HepG2 (cell line): ENCODE measurements around the gene PRRT2. TPM values are rescaled to one million over a fixed set of nuclear protein-coding genes. Genes with fewer than 3 reads are reported as not detected.
A peak's percentile ranks its signal among the peaks of the same experiment; 100 is the strongest.

Experiments used
- ATAC-seq: fragments of 200-7000 bp; cut with Tn5 transposase; 3 replicates; pipeline ENCODE4 v1.9.1; 2020; ENCODE audit warnings: mild to moderate bottlenecking, moderate library complexity
- BruUV-seq: library from RNA; stranded (reverse); fragments of 400-500 nt; replicated peaks from 2 replicates; lab custom pipeline; 2021; lab: Mats Ljungman, UMichigan
- CTCF ChIA-PET: fragments of 300-600 bp; formaldehyde crosslinking; extraction: SDS; loops from one replicate; lab custom pipeline; 2021; ENCODE audit warnings: low total read pairs, inconsistent platforms, low intra/inter-chr PET ratio; lab: Yijun Ruan, JAX
- POLR2A ChIA-PET: fragments of 350-600 bp; sonication (Branson Sonifier 250); formaldehyde crosslinking; loops from one replicate; lab custom pipeline; 2020; ENCODE audit warnings: antibody characterized with exemption, inconsistent platforms; lab: Yijun Ruan, JAX
- DNase-seq: peaks from one replicate; pipeline ENCODE4 v3.0.0-alpha.2; 2015; ENCODE audit warnings: low spot score
- FAIRE-seq: peaks from 3 replicates; lab custom pipeline; 2011; peaks lifted over from hg19 to GRCh38; lab: Jason Lieb, UNC
- H2AFZ ChIP-seq: one replicate; pipeline ENCODE4 v1.6.1; 2011; ENCODE audit warnings: low read length, inconsistent platforms
- H3K27ac ChIP-seq: fragments of 300-600 bp; 3 replicates; pipeline ENCODE4 v1.8.0; 2011; ENCODE audit warnings: mixed run types, mild to moderate bottlenecking, mixed read lengths, low read length, inconsistent platforms; ENCODE audit not compliant: insufficient read depth; ENCODE audit errors: extremely low read length
- H3K27me3 ChIP-seq, 2 experiments: fragments of 200-600 bp in 1 of 2; 2 replicates in 1 of 2; 3 replicates in 1 of 2; pipeline versions ENCODE4 v1.6.0 to v1.8.0; 2011; ENCODE audit warnings: low read length in 2 of 2, mild to moderate bottlenecking in 2 of 2, moderate library complexity in 2 of 2, inconsistent platforms in 1 of 2; ENCODE audit not compliant: insufficient read depth in 2 of 2, control insufficient read depth in 1 of 2
- H3K36me3 ChIP-seq, 2 experiments: fragments of 200-600 bp in 1 of 2; replicated peaks in 1 of 2; 2 replicates in 1 of 2; 3 replicates in 1 of 2; pipeline versions ENCODE4 v1.5.1 to v1.8.0; 2011; ENCODE audit warnings: low read length in 2 of 2, inconsistent platforms in 1 of 2; ENCODE audit not compliant: insufficient read depth in 2 of 2, control insufficient read depth in 1 of 2
- H3K4me1 ChIP-seq: 2 replicates; pipeline ENCODE4 v1.5.1; 2012; ENCODE audit warnings: low read length, inconsistent platforms; ENCODE audit not compliant: insufficient read depth
- H3K4me2 ChIP-seq: 2 replicates; pipeline ENCODE4 v1.6.0; 2011; ENCODE audit warnings: low read depth, low read length, inconsistent platforms
- H3K4me3 ChIP-seq, 3 experiments: fragments of 200-600 bp in 1 of 3; sonication (generic), shearing (Covaris generic) in 1 of 3; replicated peaks in 1 of 3; 2 replicates each; pipeline ENCODE4 v1.5.1; 2011 to 2016; ENCODE audit warnings: low read length in 3 of 3, inconsistent platforms in 2 of 3, low read depth in 2 of 3, mild to moderate bottlenecking in 2 of 3, control low read depth in 1 of 3, mixed read lengths in 1 of 3; ENCODE audit not compliant: insufficient read depth in 1 of 3
- H3K79me2 ChIP-seq: one replicate; pipeline ENCODE4 v1.6.1; 2011; ENCODE audit warnings: low read length, inconsistent platforms; ENCODE audit not compliant: insufficient read depth
- H3K9ac ChIP-seq: 2 replicates; pipeline ENCODE4 v1.6.0; 2011; ENCODE audit warnings: mild to moderate bottlenecking, low read depth, low read length, inconsistent platforms; ENCODE audit not compliant: insufficient read depth
- H3K9me3 ChIP-seq: 2 replicates; pipeline ENCODE4 v1.5.1; 2012; ENCODE audit warnings: mild to moderate bottlenecking, low read length
- H4K20me1 ChIP-seq: 2 replicates; pipeline ENCODE4 v1.6.0; 2011; ENCODE audit warnings: inconsistent platforms, mild to moderate bottlenecking, low read length, moderate library complexity; ENCODE audit not compliant: insufficient read depth
- ARHGAP35 ChIP-seq: sonication (generic); formaldehyde crosslinking; IDR thresholded peaks from 2 replicates; pipeline ENCODE4 v1.9.0; 2022; ENCODE audit warnings: mild to moderate bottlenecking, inconsistent platforms, moderate library complexity, missing genetic modification reagents, borderline replicate concordance
- FOXA1 ChIP-seq, 2 experiments: fragments of 450-650 bp in 1 of 2; sonication (generic) in 1 of 2; formaldehyde crosslinking in 1 of 2; IDR thresholded peaks; 2 replicates each; pipeline versions ENCODE4 v1.4.0 to v1.6.1; 2016 to 2020; ENCODE audit warnings: missing genetic modification reagents in 1 of 2
- GABPB1 ChIP-seq: IDR thresholded peaks from 2 replicates; pipeline ENCODE4 v1.6.1; 2016; ENCODE audit warnings: mild to moderate bottlenecking, missing genetic modification reagents, moderate library complexity, missing compliant biosample characterization
- GATAD2A ChIP-seq: IDR thresholded peaks from 2 replicates; pipeline ENCODE4 v1.6.1; 2016
- ISL2 ChIP-seq: sonication (generic); formaldehyde crosslinking; IDR thresholded peaks from 2 replicates; pipeline ENCODE4 v1.5.0; 2020; ENCODE audit warnings: missing genetic modification reagents
- JARID2 ChIP-seq: sonication (generic); formaldehyde crosslinking; IDR thresholded peaks from 2 replicates; pipeline ENCODE4 v1.8.1; 2023; ENCODE audit warnings: missing genetic modification reagents, inconsistent platforms; ENCODE audit not compliant: insufficient replicate concordance
- LCORL ChIP-seq, 2 experiments: fragments of 450-650 bp in 1 of 2; sonication (generic) in 1 of 2; formaldehyde crosslinking in 1 of 2; IDR thresholded peaks; 2 replicates each; pipeline versions ENCODE4 v1.5.0 to v1.6.1; 2017 to 2020; ENCODE audit warnings: antibody characterized with exemption in 1 of 2, missing genetic modification reagents in 1 of 2
- NR2F1 ChIP-seq, 2 experiments: fragments of 450-650 bp in 1 of 2; formaldehyde crosslinking in 1 of 2; IDR thresholded peaks; 2 replicates each; pipeline versions ENCODE4 v1.5.0 to v1.6.1; 2016 to 2020; ENCODE audit warnings: mild to moderate bottlenecking in 1 of 2, missing compliant biosample characterization in 1 of 2, missing genetic modification reagents in 1 of 2, moderate library complexity in 1 of 2
- RNF2 ChIP-seq: fragments of 450-650 bp; conservative IDR thresholded peaks from 2 replicates; pipeline ENCODE4 v1.6.1; 2016; ENCODE audit warnings: low read depth
- SALL1 ChIP-seq: sonication (generic); formaldehyde crosslinking; IDR thresholded peaks from 2 replicates; pipeline ENCODE4 v1.8.0; 2022; ENCODE audit warnings: mild to moderate bottlenecking, missing genetic modification reagents
- SP4 ChIP-seq: sonication (generic); formaldehyde crosslinking; IDR thresholded peaks from 2 replicates; pipeline ENCODE4 v1.8.1; 2023; ENCODE audit warnings: mild to moderate bottlenecking, missing genetic modification reagents
- TMF1 ChIP-seq: sonication (generic); formaldehyde crosslinking; IDR thresholded peaks from 2 replicates; pipeline ENCODE4 v1.8.1; 2022; ENCODE audit warnings: low read depth, missing genetic modification reagents
- TRIM24 ChIP-seq: sonication (generic); formaldehyde crosslinking; IDR thresholded peaks from 2 replicates; pipeline ENCODE4 v1.8.0; 2022; ENCODE audit warnings: mild to moderate bottlenecking, missing genetic modification reagents
- ZNF138 ChIP-seq: sonication (generic); formaldehyde crosslinking; IDR thresholded peaks from 2 replicates; pipeline ENCODE4 v1.5.0; 2020; ENCODE audit warnings: mild to moderate bottlenecking, low read depth, missing genetic modification reagents
- ZNF251 ChIP-seq: sonication (generic); formaldehyde crosslinking; IDR thresholded peaks from 2 replicates; pipeline ENCODE4 v1.9.0; 2021; ENCODE audit warnings: mild to moderate bottlenecking, missing genetic modification reagents
- ZNF317 ChIP-seq: sonication (generic); formaldehyde crosslinking; IDR thresholded peaks from 2 replicates; pipeline ENCODE4 v1.5.0; 2020; ENCODE audit warnings: mild to moderate bottlenecking, missing genetic modification reagents
- ZNF589 ChIP-seq: sonication (generic); formaldehyde crosslinking; conservative IDR thresholded peaks from 2 replicates; pipeline ENCODE4 v1.8.0; 2022; ENCODE audit warnings: mild to moderate bottlenecking, moderate library complexity, missing genetic modification reagents
- ZNF616 ChIP-seq: sonication (generic); formaldehyde crosslinking; IDR thresholded peaks from 2 replicates; pipeline ENCODE4 v1.5.0; 2020; ENCODE audit warnings: low read depth, mild to moderate bottlenecking, missing genetic modification reagents
- ZNF766 ChIP-seq: sonication (generic); formaldehyde crosslinking; IDR thresholded peaks from 2 replicates; pipeline ENCODE4 v1.5.0; 2020; ENCODE audit warnings: missing genetic modification reagents, borderline replicate concordance
- WGBS: methylation state at CpG from one replicate; pipeline ENCODE4 v1.1.6; 2017; ENCODE audit warnings: low lambda C conversion rate; 5-methylcytosine and 5-hydroxymethylcytosine counted together
- in situ Hi-C: cut with HindIII; loops from 2 replicates; pipeline ENCODE4 v1.10.0; 2017; ENCODE audit warnings: low pct_unique_long_range_greater_than_20kb; ENCODE audit not compliant: extremely low pct_ligation_motif_present
- intact Hi-C: fragments of 100-400 bp; cut with micrococcal nuclease; formaldehyde crosslinking; loops from one replicate; pipeline ENCODE4 v1.10.0; 2022; ENCODE audit not compliant: unreplicated experiment
- polyA plus RNA-seq, 8 experiments: library from polyadenylated mRNA; depleted of rRNA in 3 of 8; stranded (reverse) in 7 of 8; unstranded in 1 of 8; fragments of >200 nt; fragmentation: Illumina TruSeq in 4 of 8; extraction: Trizol in 4 of 8; gene quantifications; 2 replicates each; pipeline versions ENCODE4 v1.2.1 to v1.2.3, GENCODE V29; 2011 to 2016; ENCODE audit warnings: low read depth in 4 of 8, missing spikeins in 1 of 8, mixed read lengths in 1 of 8; ENCODE audit not compliant: insufficient read depth in 1 of 8
- total RNA-seq, 5 experiments: library from RNA; depleted of rRNA; stranded (reverse); fragments of >200 nt; fragmentation: Illumina TruSeq; extraction: Trizol; gene quantifications; 2 replicates each; pipeline ENCODE4 v1.2.3, GENCODE V29; 2016; ENCODE audit warnings: low read depth in 1 of 5
- TF ChIP-seq, protein P1 (sequence below): sonication (generic); formaldehyde crosslinking; IDR thresholded peaks from 2 replicates; pipeline ENCODE4 v1.8.1; 2023; ENCODE audit warnings: mild to moderate bottlenecking, inconsistent platforms, moderate library complexity, missing genetic modification reagents, borderline replicate concordance

PRRT2 gene
- total and polyA plus RNA-seq, 2 of the 13 experiments (the other 11 are each of a cell fraction or from before 2014, with no cell fraction given) = 0.51 to 1.1 TPM

DNA sequence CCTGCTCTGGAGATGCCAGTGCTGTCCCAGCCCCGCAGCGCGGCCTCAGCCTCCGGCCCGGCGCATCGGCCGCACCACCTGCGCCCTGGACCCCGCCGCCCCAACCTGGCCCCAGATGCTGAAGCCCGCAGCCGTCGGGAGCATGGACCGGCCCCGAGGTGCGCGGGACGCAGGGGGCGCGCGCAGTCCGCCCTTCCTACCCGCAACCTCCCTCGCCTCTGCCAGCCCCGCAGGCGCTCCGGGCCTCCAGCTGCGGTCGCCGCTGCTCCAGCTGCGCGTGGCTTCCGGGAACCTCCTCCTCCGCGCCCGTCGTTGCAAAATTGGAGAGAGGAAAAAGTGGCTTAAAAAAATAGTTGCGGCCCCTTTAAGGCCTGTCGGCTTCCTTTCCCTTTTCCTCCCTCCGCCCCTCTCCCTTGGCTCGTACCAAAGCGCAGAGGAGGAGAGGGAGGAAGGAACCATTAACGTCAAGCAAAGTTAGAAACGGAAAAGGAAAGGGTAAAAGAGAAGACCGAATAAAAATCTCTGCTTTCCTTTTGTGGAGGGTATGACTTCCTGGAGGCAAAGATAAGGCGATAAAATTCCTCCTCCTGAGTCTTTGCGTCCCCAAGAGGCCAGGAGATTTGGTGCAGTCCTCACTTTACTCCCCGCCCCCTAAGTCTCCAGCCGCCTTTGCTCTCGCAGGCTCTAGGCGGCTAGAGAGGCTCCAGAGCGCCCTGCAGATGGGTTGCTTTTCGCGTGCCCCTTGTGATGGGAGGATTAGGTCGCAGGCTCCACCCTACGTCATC is 51.1 kb downstream of the PRRT2 start, which contains the start of gene CDIPT (continued):
- TF ChIP-seq SP4 (CRISPR knock-in tag) (peak; percentile 22), LCORL (IDR thresholded peaks at IDR 0.05) (no peak), LCORL (CRISPR knock-in tag; IDR thresholded peaks at IDR 0.05) (peak; percentile 56; the same call in 1 of the 2 replicates), GATAD2A (peak; percentile 79), RNF2 (0 out of 2 replicates have a peak, but pooled peaks have one; percentile 13), TRIM24 (no peak), ZNF138 (CRISPR knock-in tag) (0 out of 2 replicates have a peak, but pooled peaks have one; percentile 23), ISL2 (CRISPR knock-in tag) (peak; percentile 62; the same call in 1 of the 2 replicates), ZNF251 (CRISPR knock-in tag) (no peak), TMF1 (CRISPR knock-in tag) (peak; percentile 56; the same call in 1 of the 2 replicates), SALL1 (peak; percentile 38)
- TF ChIP-seq, protein P1, sequence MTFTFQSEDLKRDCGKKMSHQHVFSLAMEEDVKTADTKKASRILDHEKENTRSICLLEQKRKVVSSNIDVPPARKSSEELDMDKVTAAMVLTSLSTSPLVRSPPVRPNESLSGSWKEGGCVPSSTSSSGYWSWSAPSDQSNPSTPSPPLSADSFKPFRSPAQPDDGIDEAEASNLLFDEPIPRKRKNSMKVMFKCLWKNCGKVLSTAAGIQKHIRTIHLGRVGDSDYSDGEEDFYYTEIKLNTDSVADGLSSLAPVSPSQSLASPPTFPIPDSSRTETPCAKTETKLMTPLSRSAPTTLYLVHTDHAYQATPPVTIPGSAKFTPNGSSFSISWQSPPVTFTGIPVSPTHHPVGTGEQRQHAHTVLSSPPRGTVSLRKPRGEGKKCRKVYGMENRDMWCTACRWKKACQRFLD (CRISPR knock-in tag) = no peak
- TF ChIP-seq, all 625 proteins: peak for 305

- peak overlapping the region; percentile 93 for H3K9ac ChIP-seq
- H3K27ac ChIP-seq = peak overlapping the region; percentile 97
- 16% methylated on average over 16 of the region's 16 CpGs for WGBS
- no peak for FAIRE-seq
- H3K4me1 ChIP-seq = peaks cover 37% of the 10 kb centered on the region
- POLR2A ChIA-PET = interaction anchor here (0.8 to 4.1 kb wide), 18 partner anchors 9 to 202 kb away, joined by 3 to 29 read pairs (median 7); partner anchors contain the start of genes ALDOA, ASPHD1, KCTD13 and MVP
- H3K4me2 ChIP-seq = peak overlapping the region; percentile 91
- H3K4me3 ChIP-seq = peak overlapping the region; percentile 52 to 88 (median 85)
- H2AFZ ChIP-seq = peak overlapping the region; percentile 6
- H3K36me3 ChIP-seq = peaks cover 4 to 13% of the 10 kb centered on the region in 2 experiments; a peak in 4 of 5 replicates
- in situ Hi-C loops = loop anchor here (10.0 kb wide), 1 partner anchor 141 kb away; no protein-coding TSS in a partner anchor
- peaks cover 13% of the 10 kb centered on the region for H3K79me2 ChIP-seq
- no TSS peak for BruUV-seq
- CTCF ChIA-PET = interaction anchor here (0.7 kb wide), 1 partner anchor 160 kb away, joined by 3 read pairs; no protein-coding TSS in a partner anchor
- ATAC-seq = no peak
- intact Hi-C loops = loop anchor here (1.0 to 5.0 kb wide), 4 partner anchors 29 to 99 kb away; partner anchors contain the start of genes ASPHD1 and TMEM219
- DNase-seq = no peak
- no peaks in the 10 kb centered on the region; the same call in 1 of the 2 replicates for H4K20me1 ChIP-seq
- no peaks in the 10 kb centered on the region for H3K9me3 ChIP-seq
- no peaks in the 10 kb centered on the region; a peak in 1 of 5 replicates for H3K27me3 ChIP-seq
- TF ChIP-seq ZNF616 (CRISPR knock-in tag) (0 out of 2 replicates have a peak, but pooled peaks have one; percentile 55), ZNF766 (0 out of 2 replicates have a peak, but pooled peaks have one; percentile 47), GABPB1 (CRISPR knock-in tag) (no peak), ARHGAP35 (CRISPR knock-in tag) (0 out of 2 replicates have a peak, but pooled peaks have one; percentile 42), ZNF589 (peak; percentile 26; the same call in 1 of the 2 replicates), FOXA1 (IDR thresholded peaks at IDR 0.05) (no peak), FOXA1 (CRISPR knock-in tag; IDR thresholded peaks at IDR 0.05) (no peak), ZNF317 (CRISPR knock-in tag) (0 out of 2 replicates have a peak, but pooled peaks have one; percentile 11), NR2F1 (CRISPR knock-in tag; IDR thresholded peaks at IDR 0.05) (peak in 1 of 2 experiments; percentile 40; a peak in 1 of 4 replicates), JARID2 (CRISPR knock-in tag) (peak; percentile 3)
These were observed 51.6 kb downstream of the PRRT2 start for GRCh38 chr16:29863669-29863984.
